ENCODE data around the gene ZNF521. TPM values are rescaled to one million over a fixed set of nuclear protein-coding genes. Genes with fewer than 3 reads are reported as not detected.

Gene ZNF521
- total and polyA plus RNA-seq, 2 donors (not counting 3 experiments of a cell fraction or from before 2014, with no cell fraction given): 111 to 168 TPM

DNA sequence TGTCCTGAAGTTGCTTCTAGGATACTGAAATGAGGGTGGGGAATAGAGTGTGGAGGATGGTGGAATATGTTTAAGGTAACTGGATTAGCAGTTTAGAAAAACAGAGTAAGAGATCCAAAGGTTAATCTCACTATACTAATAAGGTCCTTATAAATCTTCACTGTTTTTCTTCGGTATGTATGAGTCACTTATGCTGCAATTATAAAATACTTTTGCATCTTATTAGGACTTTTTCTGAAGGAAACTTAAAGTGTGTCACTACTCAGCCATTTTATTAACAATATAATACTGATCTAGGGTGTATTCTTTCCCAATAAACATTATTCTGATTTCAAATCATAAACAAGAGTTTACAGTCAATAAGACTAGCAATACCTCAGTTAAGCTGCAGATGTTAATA lies 182.3 kb downstream of the ZNF521 start:
- Histone ChIP-seq H3K9me1 (replicated peaks; ENCODE audit: control insufficient read depth, extremely low read depth, insufficient read depth, low read length) (no peaks in the 10 kb centered on the region), H2AFZ (ENCODE audit: low read depth, low read length) (no peak overlapping the region), H3K27me3 (ENCODE audit: control insufficient read depth in 2 of 2, insufficient read depth in 2 of 2, low read length in 2 of 2) (no peaks in the 10 kb centered on the region), H3K36me3 (ENCODE audit: control insufficient read depth in 2 of 2, extremely low read depth in 1 of 2, insufficient read depth in 2 of 2, low read length in 2 of 2) (peaks cover 8 to 12% of the 10 kb centered on the region in 2 experiments), H3K4me1 (ENCODE audit: control insufficient read depth, extremely low read depth, insufficient read depth, low read length) (peaks cover 13% of the 10 kb centered on the region), H4K20me1 (replicated peaks; ENCODE audit: control insufficient read depth, extremely low read depth, insufficient read depth, low read length) (no peaks in the 10 kb centered on the region), H3K27ac (ENCODE audit: insufficient read depth, low read depth, low read length) (no peak overlapping the region), H3K79me2 (ENCODE audit: control insufficient read depth, insufficient read depth, low read length) (no peaks in the 10 kb centered on the region), H3K4me3 (replicated peaks in 1 of 3; ENCODE audit: insufficient read depth in 1 of 3, low read depth in 1 of 3, low read length in 3 of 3) (no peak overlapping the region), H3K9ac (replicated peaks; ENCODE audit: extremely low read depth, insufficient read depth, low read length) (no peak overlapping the region), H3K9me3 (replicated peaks; ENCODE audit: control insufficient read depth, insufficient read depth, low read length) (no peaks in the 10 kb centered on the region), H3K4me2 (ENCODE audit: insufficient read depth, low read length) (no peak overlapping the region)
- FAIRE-seq (no peak), DNase-seq (ENCODE audit: low read depth, low spot score) (no peak)
- intact Hi-C loops (cut with micrococcal nuclease): no loop called here
- dilution Hi-C loops (cut with MboI; ENCODE audit: extremely low pct_ligation_motif_present, low sequenced_read_pairs): no loop called here
- CTCF ChIA-PET: no interaction called here
- BruUV-seq (replicated peaks): no TSS peak
- TF ChIP-seq, protein P1, sequence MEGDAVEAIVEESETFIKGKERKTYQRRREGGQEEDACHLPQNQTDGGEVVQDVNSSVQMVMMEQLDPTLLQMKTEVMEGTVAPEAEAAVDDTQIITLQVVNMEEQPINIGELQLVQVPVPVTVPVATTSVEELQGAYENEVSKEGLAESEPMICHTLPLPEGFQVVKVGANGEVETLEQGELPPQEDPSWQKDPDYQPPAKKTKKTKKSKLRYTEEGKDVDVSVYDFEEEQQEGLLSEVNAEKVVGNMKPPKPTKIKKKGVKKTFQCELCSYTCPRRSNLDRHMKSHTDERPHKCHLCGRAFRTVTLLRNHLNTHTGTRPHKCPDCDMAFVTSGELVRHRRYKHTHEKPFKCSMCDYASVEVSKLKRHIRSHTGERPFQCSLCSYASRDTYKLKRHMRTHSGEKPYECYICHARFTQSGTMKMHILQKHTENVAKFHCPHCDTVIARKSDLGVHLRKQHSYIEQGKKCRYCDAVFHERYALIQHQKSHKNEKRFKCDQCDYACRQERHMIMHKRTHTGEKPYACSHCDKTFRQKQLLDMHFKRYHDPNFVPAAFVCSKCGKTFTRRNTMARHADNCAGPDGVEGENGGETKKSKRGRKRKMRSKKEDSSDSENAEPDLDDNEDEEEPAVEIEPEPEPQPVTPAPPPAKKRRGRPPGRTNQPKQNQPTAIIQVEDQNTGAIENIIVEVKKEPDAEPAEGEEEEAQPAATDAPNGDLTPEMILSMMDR (IDR thresholded peaks at IDR 0.05; ENCODE audit: extremely low read depth in 1 of 2, insufficient read depth in 1 of 2, low read depth in 1 of 2, low read length in 2 of 2): no peak
- peak; percentile 18 for TF ChIP-seq FOS (IDR thresholded peaks at IDR 0.05; ENCODE audit: borderline replicate concordance, insufficient read depth, low read length)
- POLR2A ChIA-PET: no interaction called here

DNA sequence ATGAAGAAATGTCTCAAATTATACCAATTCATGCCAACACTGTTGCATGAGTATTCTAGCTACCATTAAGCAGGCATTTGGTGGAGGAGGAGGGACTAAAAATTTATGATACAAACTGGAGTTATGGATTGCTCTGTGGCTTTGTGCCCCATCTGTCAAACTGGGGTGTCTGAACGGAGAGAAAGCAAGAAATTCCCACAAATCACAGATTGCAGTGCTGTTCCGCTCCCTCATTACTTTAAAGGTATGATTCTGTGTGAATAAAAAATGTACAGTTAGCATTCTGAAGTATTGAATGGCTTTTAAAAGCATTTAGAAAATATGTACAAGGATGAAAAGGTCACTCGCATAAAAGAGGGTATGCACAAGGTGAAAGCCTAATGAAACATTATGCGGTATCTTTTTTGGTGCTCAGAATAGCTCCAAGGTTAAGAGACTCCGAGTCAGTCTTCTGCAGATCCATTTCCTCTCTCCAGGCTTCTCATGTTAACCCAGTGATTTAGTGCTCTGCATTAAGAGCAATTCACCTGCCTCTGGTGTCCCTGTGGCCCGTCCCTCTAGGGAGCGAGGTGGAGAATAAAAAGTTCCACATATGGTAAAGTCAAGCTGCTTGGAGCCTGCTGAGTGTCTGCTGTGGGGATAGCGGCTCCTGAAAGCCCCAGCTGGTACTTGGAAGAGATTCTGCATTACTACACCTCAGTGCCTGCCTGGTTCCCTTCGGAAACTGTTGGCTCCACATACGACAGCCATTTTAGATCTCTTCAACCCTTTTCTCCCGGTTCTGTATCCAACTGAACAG lies 184.2 kb downstream of the ZNF521 start:
- no peak for DNase-seq (ENCODE audit: low read depth, low spot score)
- ChIA-PET CTCF (interaction anchor here (1.3 kb wide), 1 partner anchor 11 kb away, joined by 5 read pairs; no protein-coding TSS in a partner anchor), POLR2A (no interaction called here)
- H3K4me3 ChIP-seq (replicated peaks in 1 of 3; ENCODE audit: insufficient read depth in 1 of 3, low read depth in 1 of 3, low read length in 3 of 3): no peak overlapping the region
- no peak overlapping the region for H3K9ac ChIP-seq (replicated peaks; ENCODE audit: extremely low read depth, insufficient read depth, low read length)
- no peaks in the 10 kb centered on the region for H3K9me1 ChIP-seq (replicated peaks; ENCODE audit: control insufficient read depth, extremely low read depth, insufficient read depth, low read length)
- TF ChIP-seq JUN (IDR thresholded peaks at IDR 0.05; ENCODE audit: borderline replicate concordance, insufficient read depth, insufficient read length, low read depth) (no peak), EZH2 (IDR thresholded peaks at IDR 0.05; ENCODE audit: borderline replicate concordance, low read depth, low read length, severe bottlenecking) (no peak), FOS (IDR thresholded peaks at IDR 0.05; ENCODE audit: borderline replicate concordance, insufficient read depth, low read length) (no peak), MYC (IDR thresholded peaks at IDR 0.05; ENCODE audit: low read depth, low read length) (no peak), POLR2AphosphoS5 (IDR thresholded peaks at IDR 0.05; ENCODE audit: insufficient read depth, low read depth, low read length) (no peak), POLR2A (IDR thresholded peaks at IDR 0.05; ENCODE audit: low read depth, low read length) (no peak), GATA2 (IDR thresholded peaks at IDR 0.05; ENCODE audit: insufficient read depth, insufficient read length, low read depth, low read length) (no peak)
- TF ChIP-seq, protein P2, sequence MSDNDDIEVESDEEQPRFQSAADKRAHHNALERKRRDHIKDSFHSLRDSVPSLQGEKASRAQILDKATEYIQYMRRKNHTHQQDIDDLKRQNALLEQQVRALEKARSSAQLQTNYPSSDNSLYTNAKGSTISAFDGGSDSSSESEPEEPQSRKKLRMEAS (IDR thresholded peaks at IDR 0.05; ENCODE audit: insufficient read depth, insufficient read length): no peak
- TF ChIP-seq, protein P1 (IDR thresholded peaks at IDR 0.05; ENCODE audit: extremely low read depth in 1 of 2, insufficient read depth in 1 of 2, low read depth in 1 of 2, low read length in 2 of 2): no peak
- no peak overlapping the region for H2AFZ ChIP-seq (ENCODE audit: low read depth, low read length)
- no peaks in the 10 kb centered on the region for H4K20me1 ChIP-seq (replicated peaks; ENCODE audit: control insufficient read depth, extremely low read depth, insufficient read depth, low read length)
- dilution Hi-C loops (cut with MboI; ENCODE audit: extremely low pct_ligation_motif_present, low sequenced_read_pairs) (no loop called here), intact Hi-C loops (cut with micrococcal nuclease) (no loop called here)
- H3K36me3 ChIP-seq (ENCODE audit: control insufficient read depth in 2 of 2, extremely low read depth in 1 of 2, insufficient read depth in 2 of 2, low read length in 2 of 2): peaks cover 7 to 11% of the 10 kb centered on the region in 2 experiments
- FAIRE-seq: no peak
- H3K79me2 ChIP-seq (ENCODE audit: control insufficient read depth, insufficient read depth, low read length): peaks cover 3% of the 10 kb centered on the region
- BruUV-seq (replicated peaks): no TSS peak
- peaks cover 16% of the 10 kb centered on the region for H3K4me1 ChIP-seq (ENCODE audit: control insufficient read depth, extremely low read depth, insufficient read depth, low read length)
- H3K27me3 ChIP-seq (ENCODE audit: control insufficient read depth in 2 of 2, insufficient read depth in 2 of 2, low read length in 2 of 2): no peaks in the 10 kb centered on the region
- no peaks in the 10 kb centered on the region for H3K9me3 ChIP-seq (replicated peaks; ENCODE audit: control insufficient read depth, insufficient read depth, low read length)
- H3K4me2 ChIP-seq (ENCODE audit: insufficient read depth, low read length): no peak overlapping the region
- H3K27ac ChIP-seq (ENCODE audit: insufficient read depth, low read depth, low read length): no peak overlapping the region

Data from endothelial cell of umbilical vein (primary cell).